Peyer's patch (tissue), 4 donors: ENCODE measurements around the gene LAMP5.

Source experiments
- CTCF ChIP-seq, 6 experiments: fragments of 450-650 bp in 4 of 6; fragments of 200-600 bp in 2 of 6; sonication (generic) in 1 of 6; IDR thresholded peaks; one replicate each; pipeline ENCODE4 v1.5.1; 2017 to 2019; ENCODE audit warnings: antibody characterized with exemption in 6 of 6, mild to moderate bottlenecking in 3 of 6, moderate library complexity in 1 of 6
- POLR2A ChIP-seq, 2 donors: fragments of 450-650 bp; IDR thresholded peaks; one replicate each; pipeline ENCODE4 v1.5.1; 2017; ENCODE audit warnings: antibody characterized with exemption in 2 of 2, mild to moderate bottlenecking in 2 of 2, moderate library complexity in 2 of 2

DNA sequence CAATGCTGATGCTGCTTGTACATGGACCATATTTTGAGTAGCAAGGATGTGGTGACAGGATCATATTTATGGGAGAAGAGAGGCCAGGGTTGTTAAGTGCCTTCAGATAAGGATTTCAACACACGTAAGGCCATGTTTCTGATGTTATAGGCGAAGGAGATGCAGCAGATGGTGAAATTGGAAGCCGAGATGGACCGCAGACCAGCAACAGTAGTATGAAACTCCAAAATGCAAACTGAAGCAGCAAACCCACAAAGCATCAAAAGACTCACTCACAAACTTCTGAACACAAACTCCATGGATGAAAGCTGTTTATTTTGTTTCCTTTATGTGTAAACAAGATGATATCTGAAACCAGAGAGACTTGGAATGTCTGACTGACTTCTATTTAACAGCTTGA is 35.6 kb upstream of the LAMP5 start:
- no peak for TF ChIP-seq CTCF (IDR thresholded peaks at IDR 0.05)
- no peak for TF ChIP-seq POLR2A (IDR thresholded peaks at IDR 0.05)
